ENCODE measurements around the gene PRSS38.

PRSS38 gene

GRCh38 chr1:227886993-227887696 lies 71.7 kb downstream of the PRSS38 start:
- DNase-seq: no peak

- no peak for DNase-seq
Observed at GRCh38 chr1:227887697-227888403, 72.4 kb downstream of the PRSS38 start.

- DNase-seq: no peak
Observed at GRCh38 chr1:227888404-227889046, 73.0 kb downstream of the PRSS38 start.

GRCh38 chr1:227889047-227889862 lies 73.8 kb downstream of the PRSS38 start:
- no peak for DNase-seq

- no peak for DNase-seq
Observed at GRCh38 chr1:227889863-227890405, 74.5 kb downstream of the PRSS38 start.

GRCh38 chr1:227890451-227891222 lies 75.2 kb downstream of the PRSS38 start:
- no peak for DNase-seq

- no peak for DNase-seq
Observed at GRCh38 chr1:227891223-227891954, 75.9 kb downstream of the PRSS38 start.

- no peak for DNase-seq
Observed at GRCh38 chr1:227891955-227892488, 76.5 kb downstream of the PRSS38 start.

- DNase-seq: no peak
Observed at GRCh38 chr1:227892489-227893299, 77.2 kb downstream of the PRSS38 start.

- no peak for DNase-seq
Observed at GRCh38 chr1:227893300-227893948, 77.9 kb downstream of the PRSS38 start.

GRCh38 chr1:227893949-227894721 lies 78.7 kb downstream of the PRSS38 start:
- DNase-seq: no peak

GRCh38 chr1:227894831-227895451 lies 79.5 kb downstream of the PRSS38 start:
- no peak for DNase-seq

Data from NCI-H1436 treated with DMSO at 0.1 percent for 48 hours (cell line).